ENCODE data around the gene IL18R1. TPM values are rescaled to one million over a fixed set of nuclear protein-coding genes. Genes with fewer than 3 reads are reported as not detected.

Gene IL18R1
- total and polyA plus RNA-seq, 9 of the 15 experiments (the other 6 are each of a cell fraction or from before 2014, with no cell fraction given) = 0.55 to 10.0 (median 2.5) TPM

- TF ChIP-seq ATF2 (CRISPR knock-in tag; IDR thresholded peaks at IDR 0.05) = no peak
- TF ChIP-seq MLLT1 (IDR thresholded peaks at IDR 0.05) = peak in 1 of 2 experiments; percentile 94; a peak in 2 of 4 replicates
- no peak for TF ChIP-seq BDP1 (IDR thresholded peaks at IDR 0.05; ENCODE audit: insufficient read depth, insufficient read length)
- no peak for TF ChIP-seq HDAC8 (tag; IDR thresholded peaks at IDR 0.05)
- TF ChIP-seq SMAD4 (CRISPR knock-in tag; conservative IDR thresholded peaks at IDR 0.05) = peak; percentile 96
- TF ChIP-seq HIVEP1 (CRISPR knock-in tag; IDR thresholded peaks at IDR 0.05) = no peak
- TF ChIP-seq HMGN3 (IDR thresholded peaks at IDR 0.05; ENCODE audit: borderline replicate concordance, extremely low read depth, insufficient read length, low read depth, low read length) = no peak
- TF ChIP-seq PYGO2 (tag; IDR thresholded peaks at IDR 0.05) = peak; percentile 53; the same call in 1 of the 2 replicates
- no peak for TF ChIP-seq ZNF764 (CRISPR knock-in tag; IDR thresholded peaks at IDR 0.05; ENCODE audit: low read depth)
- TF ChIP-seq ZNF695 (CRISPR knock-in tag; IDR thresholded peaks at IDR 0.05) = no peak
- no peak for TF ChIP-seq FOXJ2 (tag; IDR thresholded peaks at IDR 0.05)
- no peak for TF ChIP-seq FOXA1 (IDR thresholded peaks at IDR 0.05; ENCODE audit: borderline replicate concordance)
- no peak for TF ChIP-seq RBM39 (optimal IDR thresholded peaks at IDR 0.05; ENCODE audit: low read depth, low read length)
- no peak for TF ChIP-seq BRCA1 (IDR thresholded peaks at IDR 0.05)
- no peak for TF ChIP-seq BRCA1 (CRISPR knock-in tag; IDR thresholded peaks at IDR 0.05)
- 0 out of 4 replicates have a peak, but pooled peaks have one; percentile 15 to 48 for TF ChIP-seq FOXK2 (conservative IDR thresholded peaks at IDR 0.05 in 1 of 2, IDR thresholded peaks at IDR 0.05 in 1 of 2; ENCODE audit: low read depth in 2 of 2)
- TF ChIP-seq, protein P1, sequence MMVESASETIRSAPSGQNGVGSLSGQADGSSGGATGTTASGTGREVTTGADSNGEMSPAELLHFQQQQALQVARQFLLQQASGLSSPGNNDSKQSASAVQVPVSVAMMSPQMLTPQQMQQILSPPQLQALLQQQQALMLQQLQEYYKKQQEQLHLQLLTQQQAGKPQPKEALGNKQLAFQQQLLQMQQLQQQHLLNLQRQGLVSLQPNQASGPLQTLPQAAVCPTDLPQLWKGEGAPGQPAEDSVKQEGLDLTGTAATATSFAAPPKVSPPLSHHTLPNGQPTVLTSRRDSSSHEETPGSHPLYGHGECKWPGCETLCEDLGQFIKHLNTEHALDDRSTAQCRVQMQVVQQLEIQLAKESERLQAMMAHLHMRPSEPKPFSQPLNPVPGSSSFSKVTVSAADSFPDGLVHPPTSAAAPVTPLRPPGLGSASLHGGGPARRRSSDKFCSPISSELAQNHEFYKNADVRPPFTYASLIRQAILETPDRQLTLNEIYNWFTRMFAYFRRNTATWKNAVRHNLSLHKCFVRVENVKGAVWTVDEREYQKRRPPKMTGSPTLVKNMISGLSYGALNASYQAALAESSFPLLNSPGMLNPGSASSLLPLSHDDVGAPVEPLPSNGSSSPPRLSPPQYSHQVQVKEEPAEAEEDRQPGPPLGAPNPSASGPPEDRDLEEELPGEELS (CRISPR knock-in tag; IDR thresholded peaks at IDR 0.05; ENCODE audit: borderline replicate concordance) = no peak
- peak in 1 of 2 experiments; percentile 97; a peak in 3 of 4 replicates for TF ChIP-seq TBL1XR1 (IDR thresholded peaks at IDR 0.05; ENCODE audit: low read length in 2 of 2)
- peak; percentile 18; the same call in 1 of the 2 replicates for TF ChIP-seq BACH1 (tag; IDR thresholded peaks at IDR 0.05)
- peak; percentile 82 for TF ChIP-seq MTA1 (IDR thresholded peaks at IDR 0.05; ENCODE audit: borderline replicate concordance)
- TF ChIP-seq, protein P2, sequence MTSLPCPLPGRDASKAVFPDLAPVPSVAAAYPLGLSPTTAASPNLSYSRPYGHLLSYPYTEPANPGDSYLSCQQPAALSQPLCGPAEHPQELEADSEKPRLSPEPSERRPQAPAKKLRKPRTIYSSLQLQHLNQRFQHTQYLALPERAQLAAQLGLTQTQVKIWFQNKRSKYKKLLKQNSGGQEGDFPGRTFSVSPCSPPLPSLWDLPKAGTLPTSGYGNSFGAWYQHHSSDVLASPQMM (CRISPR knock-in tag; IDR thresholded peaks at IDR 0.05) = no peak
- TF ChIP-seq ARID3A (IDR thresholded peaks at IDR 0.05; ENCODE audit: borderline replicate concordance, low read depth, low read length) = peak; percentile 79
- TF ChIP-seq NUFIP1 (IDR thresholded peaks at IDR 0.05; ENCODE audit: partially characterized antibody) = no peak
Observed at GRCh38 chr2:102335871-102336366, 19.7 kb upstream of the IL18R1 start (continued).

Data from K562 (cell line).